HG03571 (cell line): Measurements from ENCODE around the gene MGRN1.
A peak's percentile ranks its signal among the peaks of the same experiment; 100 is the strongest.

ENCODE experiments used
- ATAC-seq: cut with Tn5 transposase; IDR thresholded peaks from one replicate; pipeline ENCODE4 v1.9.1; 2021; ENCODE audit not compliant: unreplicated experiment

MGRN1 gene

DNA sequence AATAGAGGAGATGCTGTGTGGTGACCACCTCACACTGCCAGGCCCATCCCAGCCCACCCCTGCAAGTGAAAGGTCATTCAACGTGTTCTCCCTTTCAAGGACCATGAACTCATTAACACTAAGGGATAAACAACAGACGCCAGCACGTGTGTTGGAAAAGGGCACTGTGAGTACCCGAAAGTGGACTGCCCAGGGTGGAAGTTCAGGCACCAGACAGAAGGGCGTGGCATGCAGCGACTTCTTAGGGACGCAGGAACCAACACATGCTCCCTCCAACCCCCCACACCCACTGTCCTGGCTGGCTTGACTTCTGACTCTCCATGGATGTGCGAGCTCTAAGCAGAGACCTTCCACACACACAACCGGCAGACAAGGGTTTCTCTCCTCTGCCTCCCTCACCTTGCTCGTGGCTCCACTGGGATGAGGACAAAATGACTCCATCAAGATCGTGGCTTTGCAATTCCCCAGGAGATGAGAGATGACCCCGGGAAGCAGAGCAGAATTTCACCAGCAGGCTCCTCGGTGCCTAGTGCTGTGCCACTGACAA, 20.9 kb upstream of the MGRN1 start:
- no peak for ATAC-seq

DNA sequence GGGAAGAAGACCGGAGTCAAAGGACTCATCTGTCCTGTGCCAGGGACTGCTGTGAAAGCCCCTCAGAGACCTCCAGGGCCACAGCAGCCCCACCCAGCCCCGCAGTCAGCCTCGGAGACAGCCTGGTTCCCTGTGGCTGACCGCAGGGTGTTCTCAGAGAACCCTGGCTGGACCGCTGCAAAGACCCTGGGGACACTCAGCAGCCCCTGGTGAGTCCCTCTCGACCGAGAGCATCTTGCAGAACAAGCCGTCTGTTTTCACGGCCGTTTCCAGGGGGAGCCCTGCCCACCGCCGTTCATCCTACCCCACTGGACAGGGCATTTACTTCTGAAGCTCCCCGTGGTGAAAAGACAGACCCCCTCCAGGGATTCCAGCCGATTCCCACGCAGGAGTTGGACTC, 20.2 kb upstream of the MGRN1 start:
- no peak for ATAC-seq

DNA sequence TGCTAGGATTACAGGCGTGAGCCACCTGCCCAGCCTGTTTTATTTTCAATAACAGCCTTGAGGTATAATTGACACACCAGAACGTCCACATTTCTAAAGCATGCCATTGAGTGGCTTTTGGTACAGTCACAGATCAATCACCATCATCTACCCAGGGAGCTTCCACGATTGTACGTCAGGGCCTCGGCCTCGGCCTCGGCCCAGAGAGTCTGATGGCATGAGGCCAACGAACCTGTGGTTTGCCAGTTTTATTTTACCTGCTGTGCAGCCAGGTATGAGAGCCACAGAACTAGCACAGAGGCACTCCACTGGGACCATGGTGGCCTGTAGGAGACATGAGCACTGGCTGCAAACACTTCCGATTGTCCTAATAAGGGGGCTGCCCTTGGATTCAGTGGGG, 18.3 kb upstream of the MGRN1 start:
- ATAC-seq = no peak

DNA sequence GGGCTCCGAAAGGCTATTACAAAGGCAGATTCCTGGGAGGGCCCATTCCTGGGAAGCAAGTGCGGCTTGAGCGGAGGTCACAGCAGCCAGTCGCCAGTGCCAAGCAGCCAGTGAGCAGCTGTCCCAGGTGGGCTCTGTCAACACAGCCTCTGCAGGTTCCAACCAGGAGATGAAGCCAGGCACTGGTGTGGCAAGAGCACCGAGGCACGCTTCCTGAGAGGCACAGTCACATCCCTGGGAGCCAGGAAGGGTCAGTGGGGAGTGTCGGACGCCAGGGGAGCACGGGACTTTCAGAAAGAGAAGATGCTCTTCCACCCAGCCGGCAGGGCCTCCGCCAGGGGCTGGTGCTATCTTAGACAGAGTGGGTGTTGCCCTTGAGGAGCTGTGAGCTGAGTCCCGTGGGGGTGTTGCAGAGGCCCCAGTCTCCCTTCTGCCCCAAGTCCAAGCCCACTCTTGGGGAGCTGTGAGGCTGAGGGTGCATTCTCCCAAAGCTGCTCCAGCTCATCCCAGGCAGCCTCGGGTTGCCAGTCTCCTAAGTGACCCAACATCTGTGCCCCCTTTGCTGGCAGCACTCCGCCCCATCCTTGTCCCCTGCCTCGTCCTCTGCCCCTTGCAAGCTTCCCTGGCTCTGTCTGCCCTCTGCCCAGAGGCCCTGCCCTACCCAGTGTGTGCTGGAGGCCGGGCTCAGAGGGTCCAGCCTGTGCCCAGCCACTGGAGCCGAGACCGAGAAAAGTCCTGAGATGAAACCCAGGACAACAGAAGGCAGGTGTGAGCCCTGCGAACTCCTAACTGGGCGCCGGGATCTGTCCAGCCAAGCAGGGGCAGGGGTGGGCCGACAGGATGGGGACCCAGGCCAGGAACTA, 16.6 kb upstream of the MGRN1 start:
- ATAC-seq = no peak

DNA sequence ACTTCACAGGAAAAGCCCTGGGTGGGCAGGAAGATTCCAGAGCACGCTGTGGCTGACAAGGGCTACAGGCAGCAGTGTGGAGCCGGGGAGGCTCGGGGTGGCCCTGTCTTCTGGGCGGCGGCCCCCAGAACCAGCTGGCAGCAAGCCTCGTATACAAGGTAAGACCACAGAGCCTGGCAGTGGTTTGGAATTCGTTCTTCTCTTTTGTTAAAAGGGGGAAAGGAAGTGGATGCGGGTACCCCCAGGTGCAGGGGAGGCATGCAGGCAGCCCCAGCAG, 16.0 kb upstream of the MGRN1 start:
- no peak for ATAC-seq

DNA sequence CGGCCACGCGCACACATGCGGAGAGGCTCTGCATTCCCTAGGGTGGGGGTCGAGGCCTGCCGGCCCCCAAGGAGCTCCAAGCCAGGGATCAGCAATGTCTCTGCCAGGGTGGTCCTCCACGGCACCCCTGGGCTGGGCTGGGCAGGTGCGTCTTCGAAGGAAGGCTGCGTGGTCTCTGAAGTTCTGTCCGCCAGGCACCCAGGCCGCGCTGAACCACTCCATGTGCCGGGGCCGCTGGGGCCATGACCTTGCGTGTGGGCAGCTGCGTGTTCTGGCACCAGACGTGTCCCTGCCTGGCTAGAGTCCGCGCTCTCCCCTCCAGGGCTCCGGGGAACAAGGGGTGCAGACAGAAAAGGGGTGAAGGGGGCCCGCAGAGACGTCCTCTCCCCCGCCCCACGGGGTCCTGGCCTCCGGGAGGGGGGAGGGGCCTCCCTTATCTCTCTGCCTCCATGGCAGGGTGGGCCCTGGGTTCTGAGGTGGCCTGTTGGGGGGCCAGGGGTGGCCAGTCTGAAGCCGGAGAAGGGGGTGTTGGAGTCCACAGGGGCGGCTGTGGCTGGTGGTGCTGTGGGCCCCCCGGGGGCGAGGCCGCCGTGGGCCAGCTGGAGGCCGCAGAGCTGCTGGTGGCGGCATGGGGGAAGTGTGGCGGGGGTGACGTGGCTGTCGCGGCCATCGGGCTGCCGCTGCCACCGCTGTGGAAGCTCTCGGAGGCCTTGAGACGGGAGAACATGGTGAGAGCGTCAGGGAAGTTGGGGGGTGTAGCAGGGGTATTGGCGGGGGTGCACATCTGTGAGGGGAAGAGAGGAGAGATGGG, 15.2 kb upstream of the MGRN1 start:
- ATAC-seq = no peak

DNA sequence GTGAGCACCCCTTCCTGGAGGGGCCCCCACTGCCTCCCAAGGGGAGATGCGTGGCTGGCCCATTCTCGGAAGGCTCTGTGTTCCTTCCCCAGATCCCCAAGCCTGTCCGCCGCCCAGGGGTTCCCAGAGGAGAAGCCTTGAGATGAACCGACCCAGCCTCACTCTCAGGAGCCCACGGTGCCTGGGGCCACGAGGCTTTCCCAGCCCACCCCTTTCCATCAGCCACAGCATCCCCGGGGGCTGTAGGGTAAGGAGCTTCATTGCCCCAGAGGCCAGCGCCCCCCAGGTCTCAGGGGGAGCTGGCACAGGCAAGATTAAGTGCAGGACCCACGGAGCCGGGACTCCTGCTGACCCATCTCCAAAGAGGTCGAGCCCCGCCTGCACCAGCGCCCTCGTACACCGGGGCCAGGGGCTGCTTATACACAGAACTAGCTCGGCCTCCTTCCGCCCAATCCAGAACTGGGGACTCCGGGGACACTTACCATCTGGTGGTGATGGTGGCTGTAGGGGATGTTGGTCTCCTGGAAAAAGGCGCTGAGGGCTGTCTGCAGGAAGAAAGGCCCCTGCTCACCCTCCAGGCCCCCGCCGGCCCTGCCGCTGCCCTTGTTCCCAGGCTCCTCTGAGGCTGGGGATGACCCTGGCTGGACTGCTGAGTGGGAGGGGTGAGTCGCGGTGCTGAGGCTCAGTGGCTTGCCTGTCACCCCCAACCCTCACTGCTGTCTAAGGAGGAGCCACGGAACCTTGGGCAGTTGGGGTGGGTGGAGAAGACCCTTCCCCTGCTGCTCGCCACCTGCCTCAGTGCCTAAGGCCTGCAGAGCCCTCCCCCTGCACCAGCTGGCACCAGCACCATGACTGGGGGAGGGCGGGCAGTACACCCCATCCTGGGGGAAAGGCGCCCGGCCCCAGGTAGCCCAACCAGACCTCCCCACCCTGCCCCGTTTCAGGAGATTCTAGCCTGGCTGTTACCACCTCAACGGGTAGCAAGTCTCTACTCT, 14.3 kb upstream of the MGRN1 start:
- ATAC-seq = no peak

DNA sequence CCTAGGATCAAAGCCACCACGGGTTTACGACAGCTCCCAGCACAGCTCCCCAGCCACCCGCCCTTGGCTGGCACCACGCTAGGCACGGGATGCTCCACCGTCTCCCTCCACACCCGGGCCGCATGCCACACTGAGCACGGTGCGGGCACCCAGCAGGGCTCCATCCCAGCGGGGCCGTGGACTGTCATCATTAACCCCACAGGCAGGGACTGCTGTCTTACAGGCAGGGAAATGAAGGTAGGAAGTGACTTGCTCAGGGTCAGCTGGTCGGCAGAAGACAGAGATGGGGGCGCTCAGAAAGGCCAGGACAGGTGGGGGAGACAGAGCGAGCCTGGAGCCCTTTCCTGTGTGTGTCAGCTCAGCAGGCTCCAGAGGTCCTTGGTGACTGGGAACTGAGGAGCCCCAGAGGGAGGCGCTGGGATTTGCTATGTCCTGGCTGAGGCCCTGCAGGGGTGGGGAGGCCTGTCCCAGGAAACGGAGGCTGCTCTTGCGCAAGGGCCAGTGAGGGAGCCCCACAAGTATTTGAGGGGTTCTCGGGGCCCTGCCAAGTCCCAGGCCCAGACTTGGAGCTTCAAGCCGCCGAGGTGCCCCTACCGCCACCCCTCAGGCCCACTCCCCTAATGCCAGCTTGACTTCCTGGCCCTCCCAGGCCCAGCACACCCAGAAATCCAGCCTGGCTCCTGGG, 13.1 kb upstream of the MGRN1 start:
- no peak for ATAC-seq

DNA sequence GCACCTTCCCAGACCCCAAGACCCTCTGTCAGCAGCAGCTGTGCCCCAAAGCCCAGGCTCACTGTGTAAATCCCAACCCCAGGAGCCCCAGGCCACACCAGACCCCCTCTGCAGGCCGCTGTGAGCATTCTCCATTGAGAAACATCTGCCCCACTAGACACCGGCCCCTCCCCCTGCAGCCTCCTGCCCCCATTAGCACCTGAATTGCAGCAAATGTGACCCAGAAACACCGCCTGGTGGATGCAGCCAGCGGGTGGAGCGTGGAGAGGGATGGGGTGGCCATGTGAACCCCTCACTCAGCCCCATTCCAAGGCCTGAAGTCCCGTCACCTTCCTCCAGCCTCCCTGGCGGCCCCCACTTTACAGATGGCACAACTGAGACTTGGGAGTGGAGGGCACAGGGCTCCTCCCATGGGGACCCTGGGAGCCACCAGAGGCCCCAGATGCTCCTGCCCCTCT, 12.1 kb upstream of the MGRN1 start:
- ATAC-seq = no peak

DNA sequence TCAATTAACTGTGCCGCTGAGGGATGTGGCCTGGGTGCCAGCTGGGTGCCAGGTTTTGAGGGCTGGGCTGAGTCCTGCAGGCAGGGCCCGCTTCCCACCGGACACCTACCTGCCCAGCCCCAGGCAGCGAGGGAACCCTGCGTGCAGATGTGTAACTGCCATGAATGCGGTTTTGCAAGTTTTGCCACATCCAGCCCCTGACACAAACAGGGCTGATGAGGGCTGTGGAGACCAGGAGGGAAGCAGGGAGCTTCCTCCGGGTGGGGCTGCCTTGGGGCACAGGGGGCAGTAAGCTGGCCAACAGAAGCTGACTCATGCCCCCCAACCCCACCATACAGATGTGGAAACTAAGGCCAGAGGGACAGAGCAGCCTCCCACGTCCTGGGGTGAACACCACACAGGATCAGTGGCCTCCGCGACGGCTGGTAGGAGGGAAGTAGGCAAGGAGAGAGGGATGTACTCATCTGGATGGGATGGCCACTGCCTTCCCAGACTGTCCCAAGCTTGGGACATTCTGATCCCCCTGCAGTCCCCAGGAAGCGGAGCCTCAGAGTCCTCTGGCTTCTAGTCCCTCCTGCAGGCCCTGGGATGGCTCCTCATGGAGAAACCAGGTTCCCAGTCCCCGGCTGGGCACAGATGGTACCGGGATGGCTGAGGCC, 11.5 kb upstream of the MGRN1 start:
- no peak for ATAC-seq

DNA sequence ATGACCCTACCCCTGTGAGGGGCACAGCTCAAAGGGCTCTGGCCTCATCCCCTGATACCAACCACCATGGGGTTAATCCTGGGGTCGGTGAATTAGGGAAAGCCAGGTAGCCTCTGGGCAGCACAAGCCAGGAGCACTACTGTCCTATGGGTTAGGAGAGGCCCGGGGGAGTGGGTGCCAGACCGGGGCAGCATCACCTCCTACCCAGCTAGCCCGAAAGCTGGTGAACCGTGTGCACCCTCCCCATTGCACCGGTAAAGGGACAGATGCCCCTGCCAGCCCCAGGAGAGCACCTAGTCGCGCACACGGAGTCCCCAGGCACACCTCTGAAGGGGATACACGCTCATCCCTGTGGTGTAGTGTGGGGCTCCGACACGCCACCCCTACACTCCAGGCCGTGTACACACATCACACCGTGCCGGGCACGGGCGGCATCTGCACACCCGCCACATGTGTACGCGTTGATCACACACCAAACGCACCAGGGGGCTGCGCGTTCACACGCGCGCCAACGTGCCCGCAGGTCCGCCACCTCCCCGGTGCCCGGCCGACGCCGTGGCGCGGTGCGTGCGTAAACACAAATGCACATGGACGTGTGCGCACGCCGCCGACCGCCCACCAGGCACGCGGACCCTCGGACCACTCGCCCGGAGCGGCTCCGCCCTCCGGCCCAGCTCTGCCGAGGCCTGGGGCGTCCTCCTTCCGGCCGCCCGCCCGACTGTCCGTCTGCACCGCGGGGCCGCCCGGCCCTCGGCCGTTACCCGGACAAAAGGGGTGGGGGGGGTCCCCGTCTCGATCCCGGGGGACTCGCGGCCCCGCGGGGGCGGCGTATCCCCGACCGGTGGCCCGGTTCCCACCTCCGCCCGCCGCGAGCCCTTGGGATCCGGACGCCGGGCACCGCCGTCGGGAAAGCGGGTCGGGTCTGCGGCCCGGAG, 10.7 kb upstream of the MGRN1 start:
- no peak for ATAC-seq

DNA sequence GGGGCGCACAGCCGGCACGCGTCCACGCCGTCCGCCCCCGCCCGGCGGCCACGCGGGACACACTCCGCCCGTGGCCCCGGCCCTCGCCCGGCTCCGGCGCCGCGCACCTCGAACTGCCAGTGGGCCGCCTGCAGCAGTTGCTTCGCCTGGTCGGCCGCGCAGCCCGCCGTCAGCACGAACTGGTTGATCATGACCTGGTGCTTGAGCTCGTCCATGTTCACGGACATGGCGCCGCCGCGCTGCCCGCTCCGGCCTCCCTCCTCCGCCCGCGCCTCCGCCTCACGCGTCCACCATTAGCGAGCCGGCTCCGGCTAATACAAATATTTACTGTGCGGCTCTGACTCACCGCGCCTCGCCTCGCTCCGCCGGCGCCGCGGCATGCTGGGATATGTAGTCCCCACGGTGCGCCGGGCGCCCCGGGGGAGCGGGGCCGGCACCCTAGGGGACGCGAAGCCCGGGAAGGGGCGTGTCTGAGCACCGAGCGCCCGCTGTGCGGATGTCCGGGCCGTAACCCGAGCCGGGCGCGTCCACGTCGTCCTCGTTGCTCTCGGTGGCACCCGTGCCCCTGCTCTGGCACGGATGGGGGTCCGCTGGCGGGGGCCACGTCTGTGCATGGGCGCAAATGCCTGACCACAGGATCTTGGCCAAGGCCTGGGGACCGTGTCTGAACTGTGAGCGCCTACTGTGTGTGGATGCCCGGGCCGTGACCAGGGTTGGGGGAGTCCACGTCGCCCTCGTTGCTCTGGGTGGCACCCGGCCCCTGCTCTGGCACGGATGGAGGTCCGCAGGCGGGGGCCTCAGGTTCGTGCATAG, 9.8 kb upstream of the MGRN1 start, which contains the start of gene UBALD1:
Gene UBALD1 (minus strand): TSS at position 318 of the 813 bp plus-strand sequence. CDS start 91 bp downstream, at position 227.
- ATAC-seq = peak; percentile 56

DNA sequence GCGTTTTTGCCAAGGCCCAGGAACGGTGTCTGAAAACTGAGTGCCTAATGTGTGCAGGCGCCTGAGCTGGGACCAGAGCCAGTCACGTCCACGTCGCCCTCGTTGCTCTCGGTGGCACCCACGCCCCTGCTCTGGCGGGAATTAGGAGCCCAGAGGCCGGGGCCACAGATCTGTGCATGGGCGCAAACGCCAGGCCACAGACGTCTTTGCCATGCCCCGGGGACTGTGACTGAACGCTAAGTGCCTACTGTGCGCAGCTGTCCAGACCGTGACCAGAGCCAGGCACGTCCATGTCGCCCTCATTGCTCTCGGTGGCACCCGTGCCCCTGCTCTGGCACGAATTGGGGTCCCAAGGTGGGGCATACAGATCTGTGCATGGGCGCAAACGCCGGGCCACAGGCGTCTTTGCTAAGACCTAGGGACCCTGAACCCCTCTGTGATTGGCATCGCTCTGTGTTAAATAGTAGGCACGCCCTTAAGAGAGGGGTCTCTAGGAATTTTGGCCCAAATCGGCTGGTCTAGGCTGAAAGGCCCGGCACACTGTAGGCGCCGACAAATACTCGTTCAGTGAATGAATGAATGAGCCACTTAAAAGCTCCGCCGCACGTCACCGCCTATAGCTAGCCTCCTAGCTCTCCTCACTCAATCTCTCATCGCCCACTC, 9.1 kb upstream of the MGRN1 start:
- ATAC-seq = no peak

DNA sequence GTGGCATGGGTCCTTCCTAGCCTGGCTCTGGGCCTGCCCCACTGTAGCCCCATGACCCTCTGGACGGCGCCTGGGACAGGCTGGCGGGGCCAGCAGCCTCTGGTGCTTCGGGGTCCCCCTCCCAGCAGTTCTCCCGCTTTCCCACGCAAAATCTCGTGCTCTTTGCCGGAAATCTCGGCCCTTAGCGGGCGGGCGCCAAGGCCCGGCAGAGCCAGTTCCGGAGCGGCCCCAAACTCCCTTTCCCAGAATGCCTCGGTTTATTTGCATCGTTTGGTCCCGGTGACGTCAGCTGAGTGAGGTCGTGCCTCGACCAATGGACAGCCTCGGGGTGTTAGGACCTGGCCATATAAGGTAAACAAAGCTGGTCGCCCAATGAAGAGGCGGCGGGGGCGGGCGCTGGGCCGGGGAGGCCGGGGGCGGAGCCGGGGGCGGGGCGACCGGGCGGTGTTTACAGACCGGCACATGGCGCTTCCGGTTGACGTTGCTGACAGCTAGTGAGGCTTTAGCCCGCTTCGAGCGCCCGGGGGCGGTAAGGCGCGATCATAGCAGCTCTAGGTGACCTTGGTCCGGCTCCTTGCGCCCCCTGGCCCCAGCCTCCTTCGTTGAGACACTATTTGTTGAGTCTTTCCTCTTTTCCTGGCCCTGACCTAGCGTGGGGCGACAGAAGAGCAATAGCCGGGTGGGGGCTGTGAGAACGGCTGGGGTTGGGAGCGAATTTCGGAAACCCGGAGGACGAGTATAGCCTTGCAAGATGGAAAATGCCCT, 8.4 kb upstream of the MGRN1 start:
- ATAC-seq = peak; percentile 76

DNA sequence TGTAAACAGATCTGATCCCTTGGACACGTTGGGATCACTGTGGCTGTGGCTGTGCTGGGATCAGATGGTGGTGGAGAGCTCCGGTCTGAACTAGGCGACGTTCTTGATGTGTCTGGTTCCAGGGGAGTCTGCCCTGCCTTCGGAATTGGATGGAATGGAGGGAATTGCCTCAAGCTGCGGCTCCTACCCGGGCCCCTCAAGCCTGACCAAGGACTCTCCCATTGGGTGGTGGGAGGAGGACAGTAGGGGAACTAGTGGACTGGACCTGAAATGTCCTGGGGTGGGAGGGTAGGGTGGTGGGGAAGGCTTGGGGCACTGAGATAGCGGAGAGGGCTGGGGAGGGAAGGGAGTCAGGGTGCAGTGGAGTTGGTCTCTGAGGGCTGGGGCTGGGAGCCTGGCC, 6.7 kb upstream of the MGRN1 start:
- no peak for ATAC-seq

DNA sequence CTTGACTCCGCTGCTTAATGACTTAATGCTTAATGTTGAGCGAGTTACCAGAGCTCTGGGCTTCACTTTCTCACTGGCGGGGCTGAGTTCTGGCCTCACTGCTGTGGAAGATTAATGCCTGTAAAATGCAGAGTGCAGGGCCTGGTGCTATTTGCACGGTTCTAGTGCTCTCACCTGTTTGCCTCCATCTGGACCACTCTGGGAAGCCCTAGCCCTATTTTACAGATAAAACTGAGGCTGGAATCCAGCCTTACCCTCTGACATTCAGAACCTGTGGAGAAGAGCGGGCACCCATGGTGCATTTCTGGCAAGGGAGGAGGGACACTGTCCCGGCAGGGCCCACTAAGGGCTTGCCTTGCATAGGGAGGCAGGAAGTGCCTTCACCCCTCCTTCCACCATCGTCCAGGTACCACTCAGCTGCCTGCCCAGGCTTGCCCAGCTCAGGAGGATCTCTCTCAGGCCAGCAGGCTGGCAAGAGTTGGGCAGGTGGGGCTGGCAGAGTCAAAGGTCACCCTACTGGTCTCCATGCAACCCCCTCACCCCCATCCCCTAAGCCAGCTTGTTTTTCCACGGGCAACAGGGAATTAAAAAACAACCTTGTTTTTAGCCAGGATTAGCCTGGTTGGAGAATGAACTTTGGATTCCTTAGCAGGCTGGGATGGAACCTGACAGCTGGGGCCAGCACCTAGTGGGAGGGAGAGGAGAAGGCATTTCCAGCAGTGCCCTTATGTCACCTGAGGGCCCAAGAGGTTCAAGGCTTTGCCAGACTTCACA, 5.8 kb upstream of the MGRN1 start:
- ATAC-seq = no peak
